ENCODE results near the gene PKD1. TPM values are rescaled to one million over a fixed set of nuclear protein-coding genes. Genes with fewer than 3 reads are reported as not detected.

Gene PKD1
- total and polyA plus RNA-seq, 7 donors: 10.6 to 372 (median 81.6) TPM

- Histone ChIP-seq H3K27ac (no peak overlapping the region), H3K4me1 (no peaks in the 10 kb centered on the region), H3K9me3 (no peaks in the 10 kb centered on the region), H3K4me3 (no peak overlapping the region), H3K36me3 (peaks cover 0 to 82% (median 36%) of the 10 kb centered on the region in 4 donors), H3K27me3 (no peaks in the 10 kb centered on the region)
- intact Hi-C loops (cut with DNase I): no loop called here
- DNase-seq: no peak
- WGBS, 2 donors: 96 to 97% methylated on average over 10 of the region's 10 CpGs
- TF ChIP-seq CTCF (IDR thresholded peaks at IDR 0.05): no peak
- no peak for TF ChIP-seq EP300 (IDR thresholded peaks at IDR 0.05)
- TF ChIP-seq POLR2A (IDR thresholded peaks at IDR 0.05): no peak
- TF ChIP-seq POLR2AphosphoS5 (IDR thresholded peaks at IDR 0.05): no peak
Measured at GRCh38 chr16:2058872-2059271, 76.8 kb downstream of the PKD1 start.

- H3K27ac ChIP-seq: no peak overlapping the region
- H3K4me3 ChIP-seq: no peak overlapping the region
- no peak for DNase-seq
- intact Hi-C loops (cut with DNase I): no loop called here
- peaks cover under 1 to 82% (median 37%) of the 10 kb centered on the region in 4 donors for H3K36me3 ChIP-seq
- H3K4me1 ChIP-seq: no peaks in the 10 kb centered on the region
- H3K27me3 ChIP-seq: no peaks in the 10 kb centered on the region
- TF ChIP-seq POLR2A (IDR thresholded peaks at IDR 0.05) (no peak), EP300 (IDR thresholded peaks at IDR 0.05) (no peak), POLR2AphosphoS5 (IDR thresholded peaks at IDR 0.05) (no peak), CTCF (IDR thresholded peaks at IDR 0.05) (no peak)
- H3K9me3 ChIP-seq: no peaks in the 10 kb centered on the region
- 93% methylated on average over 13 of the region's 13 CpGs for WGBS, 2 donors
Measured at GRCh38 chr16:2058420-2058819, 77.3 kb downstream of the PKD1 start.

- Histone ChIP-seq H3K4me1 (no peaks in the 10 kb centered on the region), H3K9me3 (no peaks in the 10 kb centered on the region), H3K27ac (no peak overlapping the region), H3K27me3 (no peaks in the 10 kb centered on the region), H3K36me3 (peaks cover 6 to 80% (median 34%) of the 10 kb centered on the region in 4 donors), H3K4me3 (no peak overlapping the region)
- TF ChIP-seq EP300 (IDR thresholded peaks at IDR 0.05): no peak
- no peak for TF ChIP-seq CTCF (IDR thresholded peaks at IDR 0.05)
- TF ChIP-seq POLR2AphosphoS5 (IDR thresholded peaks at IDR 0.05): no peak
- intact Hi-C loops (cut with DNase I): no loop called here
- no peak for DNase-seq
- WGBS, 2 donors: 94% methylated on average over 10 of the region's 10 CpGs
Measured at GRCh38 chr16:2057438-2057837, 78.3 kb downstream of the PKD1 start.

GRCh38 chr16:2056681-2057407 is 78.9 kb downstream of the PKD1 start:
- DNase-seq: no peak
- WGBS, 2 donors: 93 to 94% methylated on average over 19 of the region's 19 CpGs
- intact Hi-C loops (cut with DNase I): no loop called here
- H3K4me1 ChIP-seq: no peaks in the 10 kb centered on the region
- no peak overlapping the region for H3K27ac ChIP-seq
- no peaks in the 10 kb centered on the region for H3K27me3 ChIP-seq
- no peaks in the 10 kb centered on the region for H3K9me3 ChIP-seq
- TF ChIP-seq POLR2A (IDR thresholded peaks at IDR 0.05) (no peak), EP300 (IDR thresholded peaks at IDR 0.05) (no peak), POLR2AphosphoS5 (IDR thresholded peaks at IDR 0.05) (no peak), CTCF (IDR thresholded peaks at IDR 0.05) (no peak)
- peaks cover 6 to 80% (median 38%) of the 10 kb centered on the region in 4 donors for H3K36me3 ChIP-seq
- no peak overlapping the region for H3K4me3 ChIP-seq

GRCh38 chr16:2056077-2056476 is 79.6 kb downstream of the PKD1 start:
- 85 to 87% methylated on average over 15 of the region's 15 CpGs for WGBS, 2 donors
- intact Hi-C loops (cut with DNase I): no loop called here
- Histone ChIP-seq H3K27me3 (no peaks in the 10 kb centered on the region), H3K4me3 (no peak overlapping the region), H3K27ac (no peak overlapping the region), H3K9me3 (no peaks in the 10 kb centered on the region), H3K36me3 (peaks cover 6 to 82% (median 41%) of the 10 kb centered on the region in 4 donors), H3K4me1 (no peaks in the 10 kb centered on the region)
- no peak for TF ChIP-seq POLR2AphosphoS5 (IDR thresholded peaks at IDR 0.05)
- TF ChIP-seq EP300 (IDR thresholded peaks at IDR 0.05): no peak
- no peak for TF ChIP-seq POLR2A (IDR thresholded peaks at IDR 0.05)
- TF ChIP-seq CTCF (IDR thresholded peaks at IDR 0.05): no peak
- no peak for DNase-seq

Measured in sigmoid colon (tissue), 7 donors.